ENCODE results near the gene PTPN4.

DNA sequence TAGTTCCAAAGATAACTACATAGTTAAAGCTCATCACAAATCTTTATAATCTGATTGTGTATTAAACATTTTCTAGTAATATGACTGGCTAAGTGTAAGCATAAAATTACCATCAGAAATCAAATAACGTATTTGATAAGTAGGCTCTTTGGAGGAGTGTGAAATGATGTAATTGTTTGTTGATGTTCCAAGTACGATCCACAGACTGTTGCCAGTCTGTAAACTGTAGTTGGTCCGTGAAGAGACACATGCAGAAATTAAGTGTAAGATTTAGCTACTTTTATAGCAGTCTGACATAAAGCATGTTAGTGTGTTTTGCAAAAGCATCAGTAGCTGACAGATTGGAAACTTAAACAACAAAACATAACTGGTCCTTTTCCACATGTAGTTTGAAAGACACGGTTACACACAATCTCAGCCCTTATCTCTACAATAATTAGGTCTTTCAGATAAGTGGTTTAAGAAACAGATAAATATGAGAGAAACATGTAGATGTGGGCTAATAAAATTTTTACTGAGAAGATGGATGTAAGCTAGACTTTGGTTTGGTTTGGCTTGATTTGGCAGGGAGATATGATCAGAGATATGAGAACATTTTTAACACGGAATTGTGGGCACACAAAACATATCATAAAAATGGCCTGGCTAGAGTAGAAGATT is 138.1 kb downstream of the PTPN4 start:
- no peak for TF ChIP-seq POLR2A (IDR thresholded peaks at IDR 0.05)
- TF ChIP-seq, protein P1, sequence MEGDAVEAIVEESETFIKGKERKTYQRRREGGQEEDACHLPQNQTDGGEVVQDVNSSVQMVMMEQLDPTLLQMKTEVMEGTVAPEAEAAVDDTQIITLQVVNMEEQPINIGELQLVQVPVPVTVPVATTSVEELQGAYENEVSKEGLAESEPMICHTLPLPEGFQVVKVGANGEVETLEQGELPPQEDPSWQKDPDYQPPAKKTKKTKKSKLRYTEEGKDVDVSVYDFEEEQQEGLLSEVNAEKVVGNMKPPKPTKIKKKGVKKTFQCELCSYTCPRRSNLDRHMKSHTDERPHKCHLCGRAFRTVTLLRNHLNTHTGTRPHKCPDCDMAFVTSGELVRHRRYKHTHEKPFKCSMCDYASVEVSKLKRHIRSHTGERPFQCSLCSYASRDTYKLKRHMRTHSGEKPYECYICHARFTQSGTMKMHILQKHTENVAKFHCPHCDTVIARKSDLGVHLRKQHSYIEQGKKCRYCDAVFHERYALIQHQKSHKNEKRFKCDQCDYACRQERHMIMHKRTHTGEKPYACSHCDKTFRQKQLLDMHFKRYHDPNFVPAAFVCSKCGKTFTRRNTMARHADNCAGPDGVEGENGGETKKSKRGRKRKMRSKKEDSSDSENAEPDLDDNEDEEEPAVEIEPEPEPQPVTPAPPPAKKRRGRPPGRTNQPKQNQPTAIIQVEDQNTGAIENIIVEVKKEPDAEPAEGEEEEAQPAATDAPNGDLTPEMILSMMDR (IDR thresholded peaks at IDR 0.05): no peak
- no peak for TF ChIP-seq EP300 (IDR thresholded peaks at IDR 0.05)

Measured in tibial nerve (tissue), 4 donors.